NCI-H2107 treated with DMSO at 0.1 percent for 48 hours (cell line): ENCODE data around the gene SPRYD7.
"Not testable (repeated sequence)": the region's sequence is repeated elsewhere in the genome, so short reads cannot be mapped to it uniquely, and the experiment has no call there.

Experiments used
- DNase-seq: peaks from one replicate; lab custom pipeline; 2025; ENCODE audit not compliant: unreplicated experiment; lab: John Stamatoyannopoulos, UW

Gene SPRYD7

DNA sequence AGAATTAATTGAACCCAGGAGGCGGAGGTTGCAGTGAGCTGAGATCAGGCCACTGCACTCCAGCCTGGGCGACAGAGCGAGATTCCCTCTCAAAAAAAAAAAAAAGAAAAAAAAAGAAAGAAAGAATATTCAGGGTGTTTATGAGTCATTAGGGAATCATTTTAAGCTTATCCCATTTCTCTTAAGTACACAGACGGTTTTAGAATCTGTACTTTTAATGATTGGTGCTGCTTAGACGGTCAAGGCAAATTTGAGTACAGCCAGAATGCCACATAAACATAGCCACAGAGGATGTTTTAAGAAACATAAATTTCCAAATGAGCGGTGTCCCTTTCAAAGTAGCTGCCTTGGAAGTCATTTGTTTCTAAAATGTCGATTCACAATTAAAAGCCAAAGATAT lies 2.6 kb downstream of the SPRYD7 start:
- no peak for DNase-seq

DNA sequence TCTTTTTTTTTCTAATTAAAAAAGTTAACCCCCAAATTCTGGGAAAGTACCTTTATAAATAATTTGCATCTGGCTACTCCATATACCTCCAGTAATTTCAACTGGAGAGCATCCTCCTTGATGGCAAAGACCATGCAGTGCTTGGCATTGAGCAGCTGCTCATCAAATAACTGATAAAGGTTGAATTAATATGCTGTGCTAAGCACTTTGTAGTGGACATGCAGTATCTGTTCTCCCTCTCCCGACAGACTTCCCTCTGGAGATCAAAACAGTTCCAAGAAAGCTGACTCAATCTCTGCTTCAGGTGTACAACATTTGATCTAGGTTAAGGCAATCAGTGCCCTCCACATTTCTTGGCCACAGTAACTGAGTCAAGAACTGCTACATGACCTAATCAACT lies 3.3 kb downstream of the SPRYD7 start:
- no peak for DNase-seq

DNA sequence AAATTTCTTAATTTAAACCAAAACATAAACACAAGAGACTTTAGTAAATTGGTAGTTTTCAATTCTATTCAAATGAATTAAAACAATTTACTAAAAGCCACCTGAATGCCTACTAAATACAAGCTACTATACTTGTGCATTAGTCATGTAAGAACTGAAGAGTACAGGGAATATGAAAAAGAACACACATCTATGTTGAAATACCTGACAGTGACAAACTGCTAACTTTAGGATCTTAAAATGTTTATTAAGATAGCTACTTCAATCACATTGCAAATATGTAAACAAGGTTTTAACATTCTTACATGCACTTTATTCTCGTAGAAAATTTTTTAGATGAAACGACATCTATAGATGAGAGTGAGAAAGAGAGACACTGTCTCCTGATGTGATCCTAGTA lies 4.1 kb downstream of the SPRYD7 start:
- no peak for DNase-seq

DNA sequence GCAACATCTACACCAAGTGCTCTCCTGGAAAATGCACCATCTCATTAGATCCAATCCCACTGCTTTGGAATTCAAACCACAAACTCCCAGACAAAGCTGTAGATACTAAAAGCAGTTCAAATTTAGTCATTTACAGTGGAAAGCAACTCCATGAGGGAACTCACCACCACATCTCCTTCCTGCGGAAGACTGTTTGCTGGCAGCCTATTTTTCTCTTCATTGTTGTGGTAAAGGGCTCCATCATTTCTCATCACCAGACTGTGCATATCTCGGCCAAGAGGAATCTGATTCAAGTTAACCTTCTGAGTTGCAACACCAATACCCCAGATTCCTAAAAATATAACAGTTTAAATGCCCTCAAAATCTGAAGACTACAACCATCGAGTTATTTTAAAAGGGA lies 8.4 kb downstream of the SPRYD7 start:
- no peak for DNase-seq

DNA sequence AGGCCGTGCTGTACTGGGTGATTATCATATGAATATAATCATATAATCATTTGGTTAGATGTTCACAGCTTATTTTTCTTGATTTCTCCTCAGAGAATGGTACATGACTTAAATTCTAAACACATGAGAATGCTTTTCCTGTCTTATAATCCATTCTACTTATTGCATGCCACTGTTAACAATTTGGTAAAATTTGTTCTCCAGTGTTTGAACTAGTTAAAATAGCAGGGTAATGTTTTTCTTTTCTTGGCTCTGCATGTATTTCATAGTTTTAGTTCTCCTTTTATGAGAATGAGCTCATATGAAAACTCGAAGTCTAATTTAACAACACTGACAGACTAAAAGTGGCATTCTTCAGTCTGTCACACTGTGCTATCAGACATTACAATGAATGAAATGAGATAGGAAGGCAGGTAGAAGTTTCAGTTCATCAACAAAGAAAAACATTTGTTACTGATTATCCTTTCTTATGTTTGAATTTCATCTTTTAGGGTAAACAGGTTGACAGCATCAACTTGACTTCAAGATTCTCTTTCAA lies 10.2 kb downstream of the SPRYD7 start:
- DNase-seq = no peak

DNA sequence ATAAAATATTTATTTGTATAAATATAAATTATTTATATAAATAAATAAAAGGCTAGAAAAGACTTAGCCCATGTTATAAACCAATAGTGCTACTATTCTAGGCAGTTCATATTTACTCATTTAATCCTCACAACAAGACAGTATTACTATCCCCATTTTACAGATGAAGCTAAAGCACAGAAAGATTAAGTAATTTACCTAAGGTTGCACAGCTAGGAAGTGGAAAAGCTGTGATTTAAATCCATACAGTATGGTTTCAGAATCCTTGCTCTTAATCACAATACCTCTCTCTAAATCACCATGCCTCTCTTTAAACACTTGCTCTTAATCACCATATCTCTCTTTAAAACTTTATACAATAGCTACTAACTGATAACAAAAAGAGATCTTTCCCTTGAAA lies 13.8 kb downstream of the SPRYD7 start:
- no peak for DNase-seq

DNA sequence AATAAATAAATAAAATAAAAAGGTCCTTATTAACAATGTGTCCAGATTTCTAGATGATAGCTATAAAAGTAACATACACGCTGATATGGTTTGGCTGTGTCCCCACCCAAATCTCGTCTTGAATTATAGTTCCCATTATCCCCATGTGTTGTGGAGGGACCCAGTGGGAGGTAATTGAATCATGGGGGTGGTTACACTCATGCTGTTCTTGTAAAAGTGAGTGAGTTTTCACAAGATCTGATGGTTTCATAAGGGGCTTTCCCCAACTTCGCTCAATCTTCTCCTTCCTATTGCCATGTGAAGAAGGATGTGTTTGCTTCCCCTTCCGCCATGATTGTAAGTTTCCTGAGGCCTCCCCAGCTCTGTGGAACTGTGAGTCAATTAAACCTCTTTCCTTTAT lies 15.2 kb downstream of the SPRYD7 start:
- not testable (repeated sequence) for DNase-seq

DNA sequence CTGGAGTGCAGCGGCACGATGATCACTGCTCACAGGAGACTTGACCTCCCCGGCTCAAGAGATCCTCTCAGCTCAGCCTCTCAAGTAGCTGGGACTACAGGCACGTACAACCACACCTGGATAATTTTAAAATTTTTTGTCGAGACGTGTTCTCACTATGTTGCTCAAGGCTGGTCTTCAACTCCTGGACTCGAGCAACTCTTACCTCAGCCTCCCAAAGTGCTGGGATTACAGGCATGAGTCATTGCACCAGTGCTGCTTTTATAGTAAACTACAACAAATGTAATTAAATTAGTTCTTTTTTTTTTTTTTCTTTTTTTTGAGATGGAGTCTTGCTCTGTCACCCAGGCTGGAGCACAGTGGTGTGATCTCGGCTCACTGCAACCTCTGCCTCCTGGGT lies 18.0 kb downstream of the SPRYD7 start:
- not testable (repeated sequence) for DNase-seq

DNA sequence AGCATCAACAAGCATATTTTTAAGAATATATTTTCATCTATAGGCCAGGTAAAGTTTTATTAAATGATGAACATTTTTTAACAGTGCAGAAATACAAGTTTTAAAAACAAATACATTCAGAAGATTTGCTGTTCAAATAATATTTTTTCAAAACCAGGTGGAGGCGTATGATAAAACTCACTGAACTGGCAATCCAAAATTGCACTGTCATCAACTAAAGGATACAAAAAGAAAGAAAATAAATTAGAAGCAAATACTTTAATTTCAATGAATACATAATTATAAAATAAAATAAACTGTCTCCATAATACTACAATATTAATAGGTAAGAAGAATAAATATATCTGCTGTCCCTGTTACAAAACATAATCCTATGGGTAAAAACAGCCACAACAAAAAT lies 21.2 kb downstream of the SPRYD7 start:
- no peak for DNase-seq

DNA sequence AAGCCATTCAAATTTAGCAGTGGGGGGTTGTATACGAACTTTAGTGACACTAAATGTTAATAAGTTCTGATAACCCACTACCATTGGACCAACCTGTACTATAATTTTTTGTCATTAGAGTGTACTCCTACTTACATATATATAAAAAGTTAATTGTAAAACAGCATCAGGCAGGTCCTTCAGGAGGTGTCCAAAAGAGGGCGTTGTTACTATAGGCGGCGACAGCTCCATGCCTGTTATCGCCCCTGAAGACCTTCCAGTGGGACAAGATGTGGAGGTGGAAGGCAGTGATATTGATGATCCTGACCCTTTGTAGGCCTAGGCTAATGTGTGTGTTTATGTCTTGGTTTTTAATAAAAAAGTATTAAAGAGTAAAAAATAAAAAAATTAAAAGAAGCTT lies 27.5 kb downstream of the SPRYD7 start:
- no peak for DNase-seq

DNA sequence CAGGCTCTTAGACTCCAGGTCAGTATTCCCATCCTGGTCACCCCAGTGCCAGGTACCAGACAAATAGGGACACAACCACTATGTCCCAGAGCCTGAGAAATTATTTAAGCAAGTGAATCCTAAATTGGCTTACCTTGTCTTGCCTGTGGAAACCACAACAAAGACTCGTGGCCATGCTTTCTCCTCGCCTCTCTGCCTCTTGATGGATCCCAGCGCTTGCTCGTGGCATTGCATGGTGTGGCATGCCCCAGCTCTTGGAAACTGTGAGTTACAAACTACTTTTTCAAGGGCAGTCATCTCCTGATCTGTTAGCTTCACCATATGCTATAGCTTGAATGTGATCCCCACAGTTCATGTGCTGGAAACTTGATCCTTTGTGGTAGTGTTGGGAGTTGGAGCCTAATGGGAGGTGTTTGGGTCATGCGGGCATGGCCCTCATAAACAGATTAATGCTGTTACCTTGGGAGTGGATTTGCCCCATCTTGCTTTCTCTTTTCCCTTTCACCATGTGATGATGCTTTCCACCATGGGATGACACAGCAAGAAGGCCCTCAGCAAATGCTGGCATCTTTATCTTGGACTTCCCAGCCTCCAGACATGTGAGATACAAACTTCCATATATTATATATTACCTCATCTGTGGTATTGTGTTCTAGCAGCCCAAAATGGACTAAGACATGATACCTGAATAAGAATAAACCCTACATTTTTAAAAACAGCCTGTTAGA lies 31.2 kb downstream of the SPRYD7 start:
- DNase-seq = no peak

DNA sequence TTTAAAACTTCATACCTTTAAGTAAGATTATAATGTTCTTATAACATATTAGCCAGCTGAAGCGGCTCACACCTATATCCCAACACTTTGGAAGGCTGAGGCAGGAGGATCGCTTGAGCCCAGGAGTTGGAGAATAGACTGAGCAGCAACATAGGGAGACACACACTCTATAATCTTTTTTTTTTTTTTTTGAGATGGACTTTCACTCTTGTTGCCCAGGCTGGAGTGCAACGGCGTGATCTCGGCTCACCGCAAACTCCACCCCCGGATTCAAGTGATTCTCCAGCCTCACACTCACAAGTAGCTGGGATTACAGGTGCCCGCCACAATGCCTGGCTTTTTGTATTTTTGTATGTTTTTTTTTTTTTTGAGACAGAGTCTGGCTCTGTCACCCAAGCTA lies 37.3 kb downstream of the SPRYD7 start:
- DNase-seq = no peak

DNA sequence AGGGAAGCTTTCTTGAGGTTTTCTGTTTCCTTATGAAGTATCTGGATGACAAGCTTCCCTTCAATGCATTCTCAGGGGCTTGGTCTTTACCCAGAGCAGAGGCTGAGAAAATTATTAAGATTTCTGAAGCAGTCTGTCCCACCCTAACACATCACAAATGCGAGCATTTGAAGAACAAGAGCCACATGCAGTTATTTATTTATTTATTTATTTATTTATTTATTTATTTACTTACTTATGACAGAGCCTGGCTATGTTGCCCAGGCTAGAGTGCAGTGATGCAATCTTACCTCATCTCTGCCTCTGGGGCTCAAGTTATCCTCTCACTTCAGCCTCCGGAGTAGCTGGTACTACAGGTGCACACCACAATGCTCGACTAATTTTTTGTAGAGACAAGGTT lies 38.4 kb downstream of the SPRYD7 start:
- no peak for DNase-seq

DNA sequence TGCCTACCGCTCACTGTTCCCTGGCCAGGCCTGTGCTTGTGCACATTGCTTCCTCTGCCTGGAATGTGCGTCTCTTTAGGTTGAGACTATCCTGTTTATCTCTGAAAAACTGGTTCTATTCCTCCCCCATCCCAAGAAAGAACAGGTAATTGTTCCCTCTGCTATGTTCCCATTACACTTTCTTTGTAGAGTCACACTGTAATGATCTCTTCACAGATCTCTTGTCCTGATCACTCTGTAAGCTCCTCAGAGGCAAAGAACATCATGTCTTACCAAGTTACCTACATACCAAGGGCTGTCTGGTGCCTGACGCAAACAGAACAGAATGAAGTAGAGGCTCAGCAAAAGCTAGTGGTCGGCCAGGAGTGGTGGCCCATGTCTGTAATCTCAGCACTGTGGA lies 40.3 kb downstream of the SPRYD7 start:
- DNase-seq = no peak

DNA sequence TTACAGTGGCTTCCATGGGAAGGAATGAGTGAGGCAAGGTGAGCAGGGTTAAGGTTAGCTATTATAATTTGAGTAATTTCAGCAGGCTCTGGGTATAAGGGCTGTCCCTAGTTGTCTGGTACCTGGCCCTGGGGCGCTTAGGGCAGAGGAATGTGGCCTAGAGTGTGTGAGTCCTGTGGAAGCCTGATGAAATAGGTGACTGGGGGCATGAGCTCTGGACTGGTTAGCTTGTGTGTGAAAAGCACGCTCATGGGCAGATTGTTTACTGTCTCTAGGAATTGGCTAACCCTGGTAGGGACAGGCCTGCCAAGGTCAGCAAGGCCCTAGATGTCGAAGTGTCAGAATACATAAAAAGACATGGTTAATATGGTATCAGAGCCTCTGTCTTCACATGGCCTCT lies 42.5 kb downstream of the SPRYD7 start:
- no peak for DNase-seq

DNA sequence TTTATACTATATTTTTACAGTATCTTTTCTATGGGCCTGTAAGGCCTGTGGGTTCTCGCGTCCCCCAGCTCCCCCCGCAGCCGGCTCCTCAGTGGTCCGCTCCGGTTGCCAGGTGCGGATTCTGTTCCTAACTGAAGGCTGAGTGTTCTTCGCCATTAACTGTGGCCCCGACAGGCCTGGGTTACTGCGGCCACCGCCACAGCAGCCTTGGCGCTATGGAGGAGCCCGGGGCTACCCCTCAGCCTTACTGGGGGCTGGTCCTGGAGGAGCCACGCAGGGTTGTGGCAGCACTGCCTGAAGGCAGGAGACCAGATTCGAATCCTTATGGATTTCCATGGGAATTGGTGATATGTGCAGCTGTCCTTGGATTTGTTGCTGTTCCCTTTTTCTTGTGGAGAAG lies 45.8 kb downstream of the SPRYD7 start:
- DNase-seq = no peak

DNA sequence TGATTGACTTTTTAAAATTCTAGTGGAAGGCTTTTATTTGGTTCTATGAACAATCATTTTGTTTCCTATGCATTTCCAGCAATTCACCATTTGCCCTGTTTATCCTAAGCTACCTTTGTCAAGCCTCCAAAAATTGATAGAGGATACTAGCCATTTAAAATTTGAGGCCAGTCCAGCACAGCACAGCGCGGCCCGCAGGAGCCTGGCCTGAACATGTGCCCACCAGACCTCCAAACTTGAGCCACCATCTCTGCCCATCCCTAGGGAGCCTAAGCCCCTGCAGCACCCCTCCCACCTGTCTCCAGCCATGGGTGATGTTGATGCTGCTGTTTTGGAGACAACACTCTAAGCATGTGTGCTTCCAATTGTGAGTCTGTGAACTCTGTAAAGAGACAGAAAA lies 57.5 kb downstream of the SPRYD7 start:
- no peak for DNase-seq

DNA sequence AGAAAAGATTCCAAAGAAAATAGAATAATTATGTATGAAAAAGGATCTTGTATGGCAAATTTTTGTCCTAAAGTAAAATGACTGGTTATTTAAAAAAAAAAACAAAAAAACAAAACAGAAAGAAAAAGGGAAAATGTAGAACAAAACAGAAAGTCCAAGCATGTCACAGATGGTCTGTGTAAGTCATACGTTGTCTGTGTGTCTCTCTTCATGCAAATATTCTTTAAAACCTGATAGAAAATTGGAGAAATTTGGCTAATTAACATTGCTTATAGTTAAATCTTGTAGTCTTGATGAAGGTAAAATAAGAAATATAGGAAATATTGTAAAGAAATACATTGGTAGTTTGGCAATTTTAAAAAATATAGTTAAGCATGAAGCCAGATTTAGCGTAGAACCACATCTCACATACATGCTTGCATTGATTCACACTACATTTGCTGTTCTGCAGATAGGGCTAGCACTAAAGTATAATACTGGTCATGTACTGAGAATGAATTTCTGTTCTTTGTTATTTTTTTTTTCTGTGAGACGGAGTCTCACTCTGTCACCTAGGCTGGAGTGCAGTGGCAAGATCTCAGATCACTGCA lies 58.4 kb downstream of the SPRYD7 start:
- no peak for DNase-seq

DNA sequence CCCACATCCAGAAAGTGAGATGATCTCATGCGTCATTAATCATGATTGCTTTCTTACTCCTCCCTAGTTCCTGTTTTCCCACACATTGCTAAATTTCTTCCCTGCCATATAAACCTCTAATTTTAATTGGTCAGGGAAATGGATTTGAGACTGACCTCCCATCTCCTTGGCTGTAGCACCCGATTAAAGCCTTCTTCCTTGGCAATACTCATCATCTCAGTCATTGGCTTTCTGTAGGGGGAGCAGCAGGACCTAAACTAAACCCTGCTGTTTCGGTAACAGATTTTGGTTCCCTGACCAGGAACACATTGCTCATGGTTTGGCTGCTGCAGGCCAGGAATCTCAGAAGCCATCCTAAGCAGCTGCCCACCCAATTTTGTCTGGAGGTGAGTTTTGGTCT lies 61.7 kb downstream of the SPRYD7 start:
- DNase-seq = no peak

DNA sequence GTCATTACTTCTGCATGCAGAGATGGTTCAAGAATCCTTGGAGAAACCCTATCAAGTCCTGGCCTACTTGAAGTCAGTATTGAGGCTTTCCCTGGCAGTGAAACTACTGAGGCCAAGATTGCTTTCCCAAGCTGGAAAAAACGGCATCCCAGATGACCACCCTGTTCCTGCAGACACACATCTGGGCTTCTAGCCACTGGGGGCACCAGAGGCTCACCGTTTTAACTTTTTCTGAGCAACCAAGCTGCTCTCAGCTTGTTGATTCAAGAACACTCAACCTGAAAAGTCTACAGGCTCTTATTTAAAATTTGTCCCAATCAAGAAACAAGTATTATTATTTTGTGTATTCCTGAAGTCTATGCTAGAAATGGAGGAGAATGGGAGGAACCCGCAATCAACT lies 66.6 kb downstream of the SPRYD7 start:
- DNase-seq = no peak

DNA sequence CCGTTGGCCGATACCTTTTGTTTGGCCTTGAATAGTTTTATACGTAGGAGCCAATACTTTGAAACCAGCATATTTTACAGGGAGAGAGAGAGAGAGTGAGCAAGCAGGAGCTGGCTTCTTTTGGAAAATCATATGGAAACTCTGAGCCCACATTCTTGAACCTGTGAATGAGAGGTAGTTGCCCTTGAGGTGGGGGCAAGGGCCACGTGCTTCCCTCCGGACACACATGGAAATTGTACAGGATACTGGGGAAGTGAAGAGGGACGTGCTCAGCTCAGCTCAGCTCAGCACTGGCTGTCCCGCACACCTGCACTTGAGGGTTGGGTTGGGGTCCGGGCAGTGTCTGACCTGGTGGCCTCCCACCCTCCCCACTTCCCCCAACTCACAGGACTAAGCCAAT lies 68.3 kb downstream of the SPRYD7 start:
- no peak for DNase-seq

DNA sequence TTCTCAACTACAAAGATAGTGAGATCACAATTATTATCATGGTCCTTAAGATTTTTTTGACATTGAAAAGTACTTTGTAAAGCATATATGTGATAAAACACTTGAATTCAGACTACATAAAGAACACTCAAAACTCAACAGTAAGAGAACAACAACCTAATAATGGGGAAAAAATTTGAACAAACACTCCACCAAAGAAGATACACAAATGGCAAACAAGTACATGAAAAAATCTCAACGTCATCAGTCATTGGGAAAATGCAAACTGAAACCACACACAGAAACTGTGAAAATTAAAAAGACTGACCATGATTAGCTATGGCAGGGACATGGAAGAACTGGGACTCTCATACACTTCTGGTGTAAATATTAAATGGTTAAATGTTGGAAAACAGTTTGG lies 70.9 kb downstream of the SPRYD7 start:
- DNase-seq = no peak

DNA sequence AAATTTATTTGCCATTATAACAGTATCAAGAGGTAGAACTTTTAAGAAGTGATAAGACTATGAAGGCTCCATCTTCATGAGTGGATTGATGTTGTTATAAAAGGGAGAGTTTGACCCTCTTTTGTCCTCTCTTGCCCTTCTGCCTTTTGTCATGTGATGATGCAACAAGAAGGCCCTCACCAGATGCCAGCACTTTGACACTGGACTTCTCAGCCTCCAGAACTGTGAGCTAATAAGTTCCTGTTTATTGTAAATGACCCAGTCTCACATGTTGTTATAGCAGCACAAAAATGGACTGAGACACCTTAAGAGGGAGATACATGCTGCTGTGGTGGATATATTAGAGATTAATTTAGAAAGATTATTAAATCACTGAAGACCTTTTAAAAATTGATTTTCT lies 71.6 kb downstream of the SPRYD7 start:
- DNase-seq = no peak
